GM19099 (cell line): ENCODE results near the gene RIMKLB.

ENCODE experiments used
- POLR2A ChIP-seq: IDR thresholded peaks from 3 replicates; pipeline ENCODE4 v1.6.1; 2011; ENCODE audit warnings: low read depth; ENCODE audit not compliant: insufficient read length; ENCODE audit errors: extremely low read depth

RIMKLB gene

GRCh38 chr12:8818526-8818925 lies 120.7 kb downstream of the RIMKLB start:
- TF ChIP-seq POLR2A: no peak

GRCh38 chr12:8819666-8819980 lies 121.8 kb downstream of the RIMKLB start:
- TF ChIP-seq POLR2A: no peak

GRCh38 chr12:8821591-8821990 lies 123.8 kb downstream of the RIMKLB start:
- no peak for TF ChIP-seq POLR2A

- no peak for TF ChIP-seq POLR2A
Observed at GRCh38 chr12:8822298-8822697, 124.5 kb downstream of the RIMKLB start, which contains the start of gene A2ML1. Gene A2ML1 (plus strand): TSS chr12:8822621. CDS start chr12:8822652, 31 bp downstream.

- no peak for TF ChIP-seq POLR2A
Observed at GRCh38 chr12:8823565-8824300, 125.9 kb downstream of the RIMKLB start.

GRCh38 chr12:8827551-8828256 lies 129.9 kb downstream of the RIMKLB start:
- TF ChIP-seq POLR2A: no peak

GRCh38 chr12:8828257-8829124 lies 130.7 kb downstream of the RIMKLB start:
- no peak for TF ChIP-seq POLR2A

GRCh38 chr12:8829125-8829518 lies 131.3 kb downstream of the RIMKLB start:
- no peak for TF ChIP-seq POLR2A

GRCh38 chr12:8829621-8830020 lies 131.8 kb downstream of the RIMKLB start:
- no peak for TF ChIP-seq POLR2A

GRCh38 chr12:8831116-8831515 lies 133.3 kb downstream of the RIMKLB start:
- TF ChIP-seq POLR2A: no peak

GRCh38 chr12:8832500-8832899 lies 134.7 kb downstream of the RIMKLB start:
- TF ChIP-seq POLR2A: no peak
